Measurements from ENCODE around the gene MAGI2.

GRCh38 chr7:77971726-77972125, 1481.7 kb downstream of the MAGI2 start:
- no peak for TF ChIP-seq CTCF (IDR thresholded peaks at IDR 0.05)
- no peak for TF ChIP-seq POLR2A (IDR thresholded peaks at IDR 0.05)
- TF ChIP-seq EP300 (IDR thresholded peaks at IDR 0.05): no peak
- no peak for TF ChIP-seq POLR2AphosphoS5 (IDR thresholded peaks at IDR 0.05)

Data from suprapubic skin (tissue), 4 donors.